ENCODE results near the gene CCN6. TPM values are rescaled to one million over a fixed set of nuclear protein-coding genes. Genes with fewer than 3 reads are reported as not detected.

The CCN6 gene
- total and polyA plus RNA-seq, 2 donors (not counting 1 experiment from before 2014, with no cell fraction given) = not detected

DNA sequence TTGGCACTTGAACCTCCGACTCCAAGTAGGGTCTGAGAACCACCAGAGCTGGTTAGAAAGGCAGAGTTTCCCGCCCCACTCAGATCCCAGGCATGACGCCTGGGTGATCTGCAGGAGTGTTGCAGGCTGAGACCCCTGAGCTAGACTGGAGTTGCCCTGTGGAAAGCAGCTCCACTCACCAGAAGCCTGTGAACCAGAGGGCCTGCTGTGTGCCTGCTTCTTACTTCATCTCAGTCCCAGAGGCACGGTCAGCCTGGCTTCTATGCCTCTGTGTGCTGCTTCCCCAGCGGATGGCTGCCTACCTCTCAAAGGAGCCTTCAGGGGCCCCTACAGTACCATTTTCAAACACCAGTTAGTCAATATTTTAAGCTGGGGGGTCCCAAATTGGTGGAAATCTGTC is 15.6 kb upstream of the CCN6 start:
- no peaks in the 10 kb centered on the region for H3K36me3 ChIP-seq (replicated peaks in 1 of 2; ENCODE audit: control extremely low read depth in 1 of 2, control insufficient read depth in 1 of 2, extremely low read depth in 1 of 2, insufficient read depth in 2 of 2, low read length in 1 of 2)
- peaks cover 0 to 3% of the 10 kb centered on the region in 2 donors for H3K4me1 ChIP-seq (ENCODE audit: control insufficient read depth in 2 of 2, insufficient read depth in 2 of 2, low read length in 2 of 2)
- no peak overlapping the region for H3K27ac Mint-ChIP-seq
- H3K27me3 ChIP-seq (replicated peaks in 1 of 4; ENCODE audit: control extremely low read depth in 1 of 4, control insufficient read depth in 3 of 4, insufficient read depth in 4 of 4, low read length in 3 of 4) = no peaks in the 10 kb centered on the region
- H3K4me3 ChIP-seq (ENCODE audit: control extremely low read depth in 1 of 5, extremely low read depth in 1 of 5, insufficient read depth in 1 of 5, low read depth in 2 of 5, low read length in 4 of 5) = no peak overlapping the region
- no peak overlapping the region for H2AFZ ChIP-seq (ENCODE audit: insufficient read depth, low read depth, low read length, poor library complexity, severe bottlenecking)
- TF ChIP-seq CTCF (IDR thresholded peaks at IDR 0.05) = no peak
- no peak for TF ChIP-seq EZH2 (IDR thresholded peaks at IDR 0.05; ENCODE audit: borderline replicate concordance, insufficient read depth, low read depth, low read length, poor library complexity, severe bottlenecking)
- ATAC-seq (ENCODE audit: low read depth) (no peak), DNase-seq (no peak)
- ChIA-PET POLR2A (no interaction called here), CTCF (no interaction called here)
- H3K4me3 Mint-ChIP-seq = no peak overlapping the region
- peaks cover 4% of the 10 kb centered on the region for H3K4me1 Mint-ChIP-seq
- peaks cover 15% of the 10 kb centered on the region for H3K27me3 Mint-ChIP-seq
- H3K79me2 ChIP-seq (ENCODE audit: control insufficient read depth, insufficient read depth, low read length) = no peaks in the 10 kb centered on the region
- H3K9me3 Mint-ChIP-seq (ENCODE audit: insufficient read depth) = no peaks in the 10 kb centered on the region
- H3K9ac ChIP-seq (ENCODE audit: low read length) = no peak overlapping the region
- no peak overlapping the region for H3K27ac ChIP-seq (ENCODE audit: low read length in 2 of 2)
- no peaks in the 10 kb centered on the region for H4K20me1 ChIP-seq (ENCODE audit: control insufficient read depth, insufficient read depth, low read length, poor library complexity, severe bottlenecking)
- H3K9me3 ChIP-seq (ENCODE audit: control extremely low read depth in 1 of 3, control insufficient read depth in 2 of 3, insufficient read depth in 1 of 3, low read length in 2 of 3) = no peaks in the 10 kb centered on the region
- 61% methylated on average over 3 of the region's 5 CpGs for WGBS (ENCODE audit: insufficient coverage)
- H3K4me2 ChIP-seq (replicated peaks; ENCODE audit: low read depth, low read length, poor library complexity, severe bottlenecking) = no peak overlapping the region
- intact Hi-C loops (cut with micrococcal nuclease) = no loop called here

DNA sequence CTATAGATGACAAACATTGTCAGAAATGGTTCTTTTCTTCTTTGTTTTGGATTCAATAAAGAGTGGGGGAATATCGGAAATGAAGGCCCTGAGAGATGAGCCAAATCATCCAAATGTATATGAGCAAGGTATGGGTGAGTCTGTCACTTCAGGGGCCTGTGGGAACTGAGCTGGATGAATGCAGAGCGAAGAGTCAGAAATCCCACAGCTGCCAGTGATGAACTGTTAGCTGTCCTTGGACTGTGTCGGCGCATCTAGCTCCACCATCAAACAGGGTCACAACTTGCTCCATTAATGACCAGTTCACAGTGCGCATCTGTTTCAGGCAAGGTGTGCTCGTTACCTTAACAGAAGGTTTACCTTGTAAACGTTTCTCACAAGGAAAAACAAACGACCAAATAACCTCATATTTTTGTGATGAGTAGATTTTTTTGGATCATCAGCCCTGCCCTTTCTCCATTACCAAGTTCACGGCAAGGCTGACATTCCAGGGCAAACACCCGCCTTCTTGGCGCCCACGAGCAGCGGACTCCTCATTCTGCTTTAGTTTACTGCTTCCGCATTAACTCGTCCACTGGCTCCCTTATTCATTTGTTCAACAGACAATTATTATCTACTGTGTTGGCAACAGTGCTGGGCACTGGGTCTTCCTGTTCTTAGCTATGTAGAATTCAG is 15.0 kb upstream of the CCN6 start:
- Mint-ChIP-seq H3K9me3 (ENCODE audit: insufficient read depth) (no peaks in the 10 kb centered on the region), H3K27me3 (peaks cover 9% of the 10 kb centered on the region), H3K27ac (no peak overlapping the region), H3K4me1 (peaks cover 4% of the 10 kb centered on the region), H3K4me3 (no peak overlapping the region)
- no peak for TF ChIP-seq CTCF (IDR thresholded peaks at IDR 0.05)
- H3K36me3 ChIP-seq (replicated peaks in 1 of 2; ENCODE audit: control extremely low read depth in 1 of 2, control insufficient read depth in 1 of 2, extremely low read depth in 1 of 2, insufficient read depth in 2 of 2, low read length in 1 of 2) = no peaks in the 10 kb centered on the region
- H3K9ac ChIP-seq (ENCODE audit: low read length) = no peak overlapping the region
- no peaks in the 10 kb centered on the region for H4K20me1 ChIP-seq (ENCODE audit: control insufficient read depth, insufficient read depth, low read length, poor library complexity, severe bottlenecking)
- no peak overlapping the region for H2AFZ ChIP-seq (ENCODE audit: insufficient read depth, low read depth, low read length, poor library complexity, severe bottlenecking)
- no peaks in the 10 kb centered on the region for H3K9me3 ChIP-seq (ENCODE audit: control extremely low read depth in 1 of 3, control insufficient read depth in 2 of 3, insufficient read depth in 1 of 3, low read length in 2 of 3)
- H3K27me3 ChIP-seq (replicated peaks in 1 of 4; ENCODE audit: control extremely low read depth in 1 of 4, control insufficient read depth in 3 of 4, insufficient read depth in 4 of 4, low read length in 3 of 4) = no peaks in the 10 kb centered on the region
- no peak overlapping the region for H3K27ac ChIP-seq (ENCODE audit: low read length in 2 of 2)
- POLR2A ChIA-PET = no interaction called here
- DNase-seq (no peak), ATAC-seq (ENCODE audit: low read depth) (no peak)
- H3K79me2 ChIP-seq (ENCODE audit: control insufficient read depth, insufficient read depth, low read length) = no peaks in the 10 kb centered on the region
- WGBS (ENCODE audit: insufficient coverage) = 96% methylated on average over 8 of the region's 15 CpGs
- peaks cover 0 to 3% of the 10 kb centered on the region in 2 donors for H3K4me1 ChIP-seq (ENCODE audit: control insufficient read depth in 2 of 2, insufficient read depth in 2 of 2, low read length in 2 of 2)
- CTCF ChIA-PET = interaction anchor here (0.7 kb wide), 1 partner anchor 10 kb away, joined by 3 read pairs; no protein-coding TSS in a partner anchor
- no peak overlapping the region for H3K4me2 ChIP-seq (replicated peaks; ENCODE audit: low read depth, low read length, poor library complexity, severe bottlenecking)
- no peak overlapping the region for H3K4me3 ChIP-seq (ENCODE audit: control extremely low read depth in 1 of 5, extremely low read depth in 1 of 5, insufficient read depth in 1 of 5, low read depth in 2 of 5, low read length in 4 of 5)
- intact Hi-C loops (cut with micrococcal nuclease) = no loop called here
